IPS DF 19.7 (cell line): ENCODE data around the gene UIMC1.

Source experiments
- DNase-seq: peaks from one replicate; pipeline ENCODE4 v3.0.0-alpha.2; 2013; ENCODE audit warnings: low read depth, low spot score

The UIMC1 gene

GRCh38 chr5:176954050-176954449 lies 52.5 kb downstream of the UIMC1 start:
- DNase-seq: no peak

- no peak for DNase-seq
These were observed 53.9 kb downstream of the UIMC1 start for GRCh38 chr5:176952531-176953193.

- no peak for DNase-seq
These were observed 58.1 kb downstream of the UIMC1 start for GRCh38 chr5:176948458-176948857.

- no peak for DNase-seq
These were observed 58.7 kb downstream of the UIMC1 start for GRCh38 chr5:176947847-176948246.

- no peak for DNase-seq
These were observed 62.3 kb downstream of the UIMC1 start for GRCh38 chr5:176944268-176944667.

- peak; percentile 56 for DNase-seq
These were observed 62.8 kb downstream of the UIMC1 start for GRCh38 chr5:176943816-176944215.

- no peak for DNase-seq
These were observed 64.6 kb downstream of the UIMC1 start for GRCh38 chr5:176941951-176942350.

GRCh38 chr5:176938472-176938871 lies 68.1 kb downstream of the UIMC1 start:
- no peak for DNase-seq

GRCh38 chr5:176935017-176935416 lies 71.6 kb downstream of the UIMC1 start:
- no peak for DNase-seq

GRCh38 chr5:176934309-176934930 lies 72.2 kb downstream of the UIMC1 start:
- no peak for DNase-seq

- DNase-seq: no peak
These were observed 76.9 kb downstream of the UIMC1 start for GRCh38 chr5:176929654-176930053.

- no peak for DNase-seq
These were observed 79.0 kb downstream of the UIMC1 start for GRCh38 chr5:176927562-176927961.

- no peak for DNase-seq
These were observed 83.8 kb downstream of the UIMC1 start for GRCh38 chr5:176922817-176923216.

- DNase-seq: no peak
These were observed 84.9 kb downstream of the UIMC1 start for GRCh38 chr5:176921714-176922113.

- no peak for DNase-seq
These were observed 88.0 kb downstream of the UIMC1 start for GRCh38 chr5:176918613-176919012.

- DNase-seq: no peak
These were observed 90.2 kb downstream of the UIMC1 start for GRCh38 chr5:176916337-176916736.

- no peak for DNase-seq
These were observed 90.7 kb downstream of the UIMC1 start for GRCh38 chr5:176915906-176916305.

- DNase-seq: no peak
These were observed 94.5 kb downstream of the UIMC1 start for GRCh38 chr5:176912115-176912514.

GRCh38 chr5:176908675-176909368 lies 97.8 kb downstream of the UIMC1 start:
- DNase-seq: no peak

GRCh38 chr5:176906796-176907195 lies 99.8 kb downstream of the UIMC1 start:
- DNase-seq: no peak

GRCh38 chr5:176906126-176906525 lies 100.5 kb downstream of the UIMC1 start:
- no peak for DNase-seq

- no peak for DNase-seq
These were observed 102.3 kb downstream of the UIMC1 start for GRCh38 chr5:176904276-176904675.
